Measurements from ENCODE around the gene MB21D2.

MB21D2 gene

DNA sequence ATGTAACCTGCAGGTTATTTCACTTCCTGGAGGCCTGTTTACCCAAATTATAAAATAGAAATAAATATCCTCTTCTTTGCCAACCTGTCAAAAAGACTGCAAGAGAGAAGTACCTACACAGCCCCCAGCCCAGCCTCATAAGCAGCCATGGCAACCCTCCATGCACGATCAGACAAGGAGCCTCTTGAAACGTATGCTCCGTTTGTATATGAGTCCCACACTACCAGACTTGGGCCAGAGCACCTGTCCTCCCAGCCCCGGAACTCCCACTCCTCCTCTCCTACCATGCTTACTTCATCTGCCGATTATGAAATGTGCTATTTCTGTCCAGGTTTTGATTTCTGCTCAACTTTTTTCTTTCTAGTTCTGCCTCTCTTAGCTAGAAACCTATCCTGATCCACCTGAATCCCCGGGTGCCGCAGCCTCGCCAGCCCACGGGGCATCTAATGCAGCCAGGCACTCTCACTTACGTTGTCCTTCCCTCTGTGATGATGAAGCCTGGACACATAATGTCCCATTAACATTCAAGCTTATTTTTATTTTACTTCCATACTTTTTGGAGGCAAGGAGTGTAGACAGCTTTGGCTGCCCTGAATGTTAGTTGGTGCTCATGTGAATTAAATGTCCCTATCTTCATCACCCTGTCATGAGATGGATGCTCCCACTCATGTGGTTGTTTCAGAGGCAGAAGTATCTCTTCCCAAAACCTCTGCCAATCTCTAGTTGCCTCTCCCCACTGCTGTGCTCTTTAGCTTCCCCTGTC, 73.8 kb downstream of the MB21D2 start:
- TF ChIP-seq, protein P1, sequence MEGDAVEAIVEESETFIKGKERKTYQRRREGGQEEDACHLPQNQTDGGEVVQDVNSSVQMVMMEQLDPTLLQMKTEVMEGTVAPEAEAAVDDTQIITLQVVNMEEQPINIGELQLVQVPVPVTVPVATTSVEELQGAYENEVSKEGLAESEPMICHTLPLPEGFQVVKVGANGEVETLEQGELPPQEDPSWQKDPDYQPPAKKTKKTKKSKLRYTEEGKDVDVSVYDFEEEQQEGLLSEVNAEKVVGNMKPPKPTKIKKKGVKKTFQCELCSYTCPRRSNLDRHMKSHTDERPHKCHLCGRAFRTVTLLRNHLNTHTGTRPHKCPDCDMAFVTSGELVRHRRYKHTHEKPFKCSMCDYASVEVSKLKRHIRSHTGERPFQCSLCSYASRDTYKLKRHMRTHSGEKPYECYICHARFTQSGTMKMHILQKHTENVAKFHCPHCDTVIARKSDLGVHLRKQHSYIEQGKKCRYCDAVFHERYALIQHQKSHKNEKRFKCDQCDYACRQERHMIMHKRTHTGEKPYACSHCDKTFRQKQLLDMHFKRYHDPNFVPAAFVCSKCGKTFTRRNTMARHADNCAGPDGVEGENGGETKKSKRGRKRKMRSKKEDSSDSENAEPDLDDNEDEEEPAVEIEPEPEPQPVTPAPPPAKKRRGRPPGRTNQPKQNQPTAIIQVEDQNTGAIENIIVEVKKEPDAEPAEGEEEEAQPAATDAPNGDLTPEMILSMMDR (IDR thresholded peaks at IDR 0.05) = no peak

DNA sequence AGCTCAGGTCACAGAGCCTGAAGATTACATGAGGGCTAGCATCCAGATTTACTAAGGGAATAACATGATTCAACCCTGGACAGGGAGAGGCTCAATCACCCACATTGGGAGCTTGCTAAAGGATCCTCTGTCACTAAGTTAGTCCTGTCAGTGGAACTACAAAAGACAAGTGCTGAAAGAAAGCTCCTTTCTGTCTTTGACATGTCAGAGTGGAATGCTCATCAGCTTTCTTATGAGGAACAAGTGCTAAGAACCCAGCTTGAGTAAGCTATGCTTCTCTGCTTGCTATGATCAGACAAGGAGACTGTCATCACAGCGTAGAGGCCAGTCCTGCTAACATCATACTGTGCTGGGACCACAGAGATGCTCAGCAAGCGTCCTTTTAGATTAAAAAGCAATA, 74.5 kb downstream of the MB21D2 start:
- TF ChIP-seq, protein P1 (IDR thresholded peaks at IDR 0.05) = no peak

DNA sequence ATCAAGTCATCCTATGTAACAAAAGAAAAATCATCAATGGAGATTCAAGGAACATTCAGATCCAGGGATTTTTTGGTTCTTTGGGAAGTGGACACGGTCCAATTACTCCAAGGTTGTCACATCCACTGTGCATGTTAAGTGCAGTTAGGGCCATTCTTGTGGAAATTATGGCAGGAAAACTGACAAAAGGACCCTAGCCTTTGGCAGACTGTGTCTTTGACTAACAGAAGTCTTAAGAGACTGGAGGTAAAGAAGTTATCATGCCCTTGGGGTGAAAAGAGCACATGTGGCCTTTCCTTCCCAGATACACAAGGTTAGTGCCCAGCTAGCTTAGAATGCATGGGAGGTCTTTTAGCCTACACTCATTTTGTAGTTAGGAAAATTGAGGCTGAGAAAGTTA, 74.9 kb downstream of the MB21D2 start:
- TF ChIP-seq, protein P1 (IDR thresholded peaks at IDR 0.05) = no peak

GRCh38 chr3:192842138-192842537, 75.5 kb downstream of the MB21D2 start:
- TF ChIP-seq, protein P1 (IDR thresholded peaks at IDR 0.05) = no peak

DNA sequence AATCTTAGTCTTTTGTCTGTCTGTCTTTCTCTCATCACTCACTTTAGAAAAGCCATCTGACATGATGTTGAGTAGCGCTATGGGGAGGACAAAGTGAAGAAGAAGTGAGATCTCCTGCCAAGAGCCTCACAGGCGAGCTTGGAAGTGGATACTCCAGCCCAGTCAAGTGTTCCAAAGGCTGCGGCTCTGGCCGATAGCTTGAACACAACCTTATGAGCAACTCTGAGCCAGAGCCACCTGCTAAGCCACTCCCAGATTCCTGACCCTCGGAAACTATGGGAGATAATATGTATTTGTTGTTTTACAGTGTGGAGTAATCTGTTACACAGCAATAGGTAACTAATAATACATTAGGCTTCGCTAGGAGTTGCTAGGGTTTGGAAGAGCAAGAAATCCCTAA, 76.2 kb downstream of the MB21D2 start:
- TF ChIP-seq, protein P1 (IDR thresholded peaks at IDR 0.05) = no peak

DNA sequence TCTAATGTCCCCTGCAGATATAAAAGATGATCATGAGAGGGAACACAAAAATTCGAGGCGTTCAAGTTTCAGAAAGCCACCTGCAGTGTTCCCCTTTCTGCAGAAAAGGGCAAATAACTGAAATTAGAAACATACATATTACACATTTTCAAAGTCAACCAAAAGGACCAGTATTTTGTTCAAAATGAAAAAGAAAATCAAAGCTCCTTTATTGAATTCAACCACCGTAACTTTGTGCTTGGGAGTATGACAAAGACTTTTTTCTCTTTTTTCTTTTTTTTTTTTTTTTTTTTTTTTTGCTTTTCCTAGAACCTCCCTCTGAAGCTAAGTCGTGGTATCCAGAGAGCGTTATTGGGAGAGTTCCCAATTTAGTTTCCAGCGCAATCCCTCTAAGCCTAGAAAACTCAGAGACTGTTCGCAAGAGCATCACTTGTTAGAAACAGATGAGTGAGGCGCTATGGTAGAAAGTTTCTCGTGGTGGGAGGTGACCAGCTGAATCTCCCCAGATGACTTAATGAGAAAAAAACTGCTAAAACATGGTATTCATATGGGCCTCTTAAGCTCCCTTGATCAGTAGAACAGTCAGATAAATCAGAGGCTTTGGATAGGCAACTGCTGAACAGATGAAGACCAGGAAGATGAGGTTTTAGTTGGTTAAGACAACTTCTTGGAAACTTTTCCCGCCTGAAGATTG, 77.4 kb downstream of the MB21D2 start:
- TF ChIP-seq, protein P1 (IDR thresholded peaks at IDR 0.05) = no peak

DNA sequence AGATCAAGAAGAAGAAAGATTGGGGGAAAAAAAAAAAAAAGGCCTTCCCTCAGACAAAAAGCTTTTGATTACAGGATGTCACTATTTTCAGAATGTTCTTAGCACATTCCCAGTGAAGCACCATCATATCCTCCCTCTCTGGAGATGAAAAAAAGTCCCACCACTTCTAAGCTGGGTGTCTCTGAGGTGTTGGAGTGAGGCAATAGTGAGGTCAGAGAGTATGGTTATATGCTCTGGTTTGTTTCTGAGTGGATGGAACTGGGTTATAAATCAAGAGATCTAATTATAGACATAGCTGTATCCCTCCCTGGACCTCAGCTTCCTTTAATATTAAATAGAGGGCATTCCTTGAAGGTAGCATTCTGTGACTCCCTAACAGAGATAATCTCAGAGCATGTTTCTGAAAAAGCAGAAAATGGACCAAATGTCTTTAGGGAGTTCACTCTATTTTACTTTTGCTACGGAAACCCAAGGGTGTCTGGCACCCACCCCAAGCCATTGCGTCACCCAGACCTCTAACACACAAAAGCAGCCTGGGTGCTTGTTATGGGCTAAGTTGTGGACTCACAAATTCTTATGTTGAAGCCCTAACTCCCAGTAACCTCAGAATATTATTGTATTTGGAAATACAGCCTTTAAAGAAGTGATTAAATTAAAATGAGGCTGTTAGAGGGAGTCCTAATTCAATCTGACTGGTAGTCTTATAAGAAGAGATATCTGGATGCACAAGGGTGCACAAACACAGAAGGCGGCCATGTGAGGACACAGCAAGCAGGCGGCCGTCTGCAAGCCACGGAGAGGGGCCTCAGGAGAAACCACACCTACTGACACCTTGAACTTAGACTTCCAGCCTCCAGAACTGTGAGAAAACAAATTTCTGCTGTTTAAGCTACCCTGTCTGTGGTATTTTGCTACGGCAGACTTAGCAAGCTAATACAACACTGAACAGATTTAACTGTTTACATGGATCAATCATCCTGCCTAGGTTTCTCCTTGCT, 81.5 kb downstream of the MB21D2 start:
- TF ChIP-seq, protein P1 (IDR thresholded peaks at IDR 0.05) = no peak
